ACHN (cell line): Measurements from ENCODE around the gene FRRS1.

Experiments used
- DNase-seq: peaks from one replicate; pipeline ENCODE4 v3.0.0-alpha.2; 2015
- in situ Hi-C: cut with HindIII; loops from 2 replicates; pipeline ENCODE4 v1.10.0; 2017; ENCODE audit warnings: low sequenced_read_pairs, low pct_ligation_motif_present, low pct_unique_long_range_greater_than_20kb

FRRS1 gene

DNA sequence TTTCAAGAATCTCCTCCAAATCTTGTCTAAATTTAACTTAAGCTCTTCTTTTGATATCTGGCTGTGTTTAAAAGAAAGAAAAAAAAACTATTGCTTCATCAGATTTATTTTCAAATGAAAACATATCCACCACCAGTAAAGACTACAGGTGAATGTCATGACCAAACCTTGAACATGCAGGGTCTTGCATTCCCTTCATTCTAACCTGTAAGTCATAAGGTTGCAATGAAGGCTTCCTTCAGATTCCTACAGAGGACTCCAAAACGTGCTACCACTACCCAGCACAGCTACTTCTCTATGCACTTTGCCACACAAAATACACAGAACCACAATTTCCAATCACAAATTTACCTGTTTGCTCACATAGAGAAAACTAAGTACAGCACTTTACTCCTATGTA is 26.3 kb downstream of the FRRS1 start:
- DNase-seq: no peak

DNA sequence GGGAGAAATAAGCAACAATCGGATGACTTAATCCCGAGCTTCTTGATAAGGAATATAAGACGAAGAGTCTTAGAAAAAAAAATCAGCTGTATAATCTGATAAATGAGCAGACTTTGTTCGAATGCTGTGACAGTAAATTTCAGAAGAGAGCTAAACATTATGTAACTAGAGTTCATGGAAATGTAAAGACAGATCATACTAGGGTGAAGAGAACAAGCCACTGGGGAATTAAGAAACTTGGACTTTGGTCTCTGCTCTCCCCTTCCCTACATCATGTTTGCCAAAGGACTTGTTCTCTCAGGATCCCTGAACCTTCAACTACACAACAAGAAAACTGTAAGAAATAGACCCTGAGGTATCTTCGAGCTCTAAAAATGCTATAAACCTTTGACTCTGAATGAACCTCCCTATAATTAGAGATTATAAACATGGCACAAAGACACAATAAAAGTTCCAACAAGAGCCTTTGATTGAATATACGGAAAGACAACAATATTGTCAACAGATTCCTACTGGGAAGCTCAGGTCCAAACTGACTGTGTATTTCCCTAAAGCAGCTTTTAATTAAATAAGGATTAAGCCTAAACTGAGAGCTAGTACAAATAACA is 27.5 kb downstream of the FRRS1 start:
- in situ Hi-C loops: no loop called here

More for the DNA sequence above, 26.3 kb downstream of the FRRS1 start:
- in situ Hi-C loops: no loop called here

DNA sequence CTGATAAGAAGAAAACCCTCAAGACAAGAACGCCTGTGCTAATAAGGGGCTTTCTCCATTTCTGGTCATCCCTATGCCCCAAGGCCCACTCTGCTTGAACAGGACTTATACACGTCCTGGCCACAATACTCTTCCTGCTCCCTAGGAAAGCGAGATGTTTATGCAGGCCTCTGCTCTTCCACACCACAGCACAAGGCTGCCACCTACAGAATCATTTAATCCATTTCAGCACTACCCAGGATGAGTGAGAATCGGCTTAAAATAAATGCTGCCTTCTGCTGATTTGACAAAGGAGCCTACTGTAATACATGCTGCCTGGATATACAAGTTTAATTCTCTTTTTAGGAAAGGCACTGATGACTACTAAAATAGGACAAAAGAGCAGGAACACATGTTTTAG is 29.4 kb downstream of the FRRS1 start:
- DNase-seq: peak; percentile 69
- in situ Hi-C loops: no loop called here

More for the DNA sequence above, 27.5 kb downstream of the FRRS1 start:
- no peak for DNase-seq

DNA sequence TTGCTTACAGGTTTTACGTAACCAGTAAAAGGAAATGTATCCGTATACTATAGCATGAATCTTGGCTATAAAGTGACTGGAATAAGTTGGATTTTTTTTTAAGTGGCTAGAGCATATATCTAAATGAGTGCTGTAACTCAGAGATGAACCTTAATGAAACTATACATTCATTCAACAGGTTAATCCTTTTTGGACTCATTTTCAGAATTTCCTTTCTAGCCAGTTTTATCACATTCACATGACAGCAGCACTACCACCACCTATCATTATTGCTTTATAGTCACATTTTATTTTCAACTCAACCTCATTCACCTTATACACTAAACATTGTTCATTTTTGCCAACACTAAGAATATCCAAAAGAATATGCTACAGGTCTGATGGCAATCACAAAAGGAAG is 30.6 kb downstream of the FRRS1 start:
- in situ Hi-C loops: no loop called here
- no peak for DNase-seq

DNA sequence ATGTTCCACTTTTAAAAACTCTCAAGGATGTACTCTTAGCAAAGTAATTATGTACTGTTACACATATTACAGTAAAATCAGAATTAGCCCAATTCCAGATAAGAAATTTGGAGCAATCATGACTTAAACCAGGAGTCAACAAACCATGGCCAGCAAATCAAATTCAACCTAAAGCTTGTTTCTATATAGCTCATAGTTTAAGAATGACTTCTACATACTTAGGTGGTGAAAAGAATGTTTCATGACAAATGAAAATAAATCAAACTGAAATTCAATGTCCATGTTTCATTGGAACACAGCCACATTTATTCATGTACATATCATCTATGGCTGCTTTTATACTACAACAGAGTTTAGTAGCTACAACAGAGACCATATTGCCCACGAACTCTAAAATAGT is 35.1 kb downstream of the FRRS1 start:
- in situ Hi-C loops: no loop called here
- no peak for DNase-seq

DNA sequence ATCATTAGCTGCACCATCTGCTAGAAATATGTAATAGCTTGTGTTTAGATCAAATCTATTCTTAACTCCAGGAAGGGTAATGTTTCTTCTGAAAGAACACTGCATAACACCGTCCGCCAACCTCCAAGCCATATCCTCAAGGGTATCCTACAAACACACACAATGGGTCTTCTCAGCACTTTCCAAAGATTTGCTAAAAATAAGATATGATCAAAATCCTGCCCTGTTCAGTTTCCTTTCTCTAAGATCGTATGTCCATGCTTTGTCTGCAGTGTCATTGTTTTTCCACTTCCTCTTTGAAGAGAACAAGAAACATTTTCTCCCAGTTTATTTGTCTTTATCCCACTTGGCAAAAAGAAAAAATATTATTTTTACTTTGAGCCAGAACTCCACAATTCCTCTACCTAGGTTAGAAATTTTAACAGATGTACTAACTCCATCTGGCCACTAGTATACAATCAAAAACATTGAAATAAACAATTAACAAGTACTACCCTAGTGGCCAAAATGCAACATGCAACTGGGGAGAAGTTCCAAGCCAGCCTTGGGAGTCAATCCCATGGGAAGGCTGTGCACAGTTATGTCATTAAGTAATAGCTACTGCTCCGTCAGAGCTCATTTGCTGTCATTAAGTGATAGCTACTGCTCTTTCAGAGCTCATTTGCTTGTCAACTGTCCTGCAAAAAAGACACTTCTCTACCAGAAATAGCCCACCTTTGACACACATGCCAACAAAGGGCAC is 37.8 kb downstream of the FRRS1 start:
- DNase-seq: peak; percentile 48
- in situ Hi-C loops: no loop called here

DNA sequence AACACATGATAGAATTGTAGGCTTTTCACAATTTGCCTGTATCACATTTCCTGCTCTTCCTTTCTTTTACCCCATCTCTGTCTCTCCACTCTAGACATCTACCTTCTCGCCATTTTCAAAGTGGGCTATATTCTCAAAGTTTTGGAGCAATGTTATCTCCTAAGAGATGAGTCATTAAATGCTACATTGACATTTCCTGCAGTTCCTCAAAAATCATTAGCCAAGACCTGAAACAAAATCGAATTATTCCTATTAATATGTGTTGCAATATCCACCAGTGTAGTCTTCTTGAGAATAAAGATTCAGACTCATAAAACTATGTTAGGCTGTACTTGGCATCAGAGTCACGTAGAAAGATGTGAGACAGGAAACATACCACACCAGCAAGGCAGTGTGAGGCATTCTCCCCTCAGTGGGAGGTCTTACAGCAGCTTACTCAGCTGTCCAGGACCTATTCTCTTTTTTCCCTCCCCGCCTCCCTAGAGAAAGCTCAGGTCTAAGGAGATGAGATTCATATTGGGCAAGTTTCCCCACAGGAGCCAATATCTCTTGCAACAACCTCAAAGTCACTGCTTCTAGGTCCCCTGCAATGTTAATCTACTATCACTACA is 38.8 kb downstream of the FRRS1 start:
- peak; percentile 61 for DNase-seq
- in situ Hi-C loops: no loop called here

DNA sequence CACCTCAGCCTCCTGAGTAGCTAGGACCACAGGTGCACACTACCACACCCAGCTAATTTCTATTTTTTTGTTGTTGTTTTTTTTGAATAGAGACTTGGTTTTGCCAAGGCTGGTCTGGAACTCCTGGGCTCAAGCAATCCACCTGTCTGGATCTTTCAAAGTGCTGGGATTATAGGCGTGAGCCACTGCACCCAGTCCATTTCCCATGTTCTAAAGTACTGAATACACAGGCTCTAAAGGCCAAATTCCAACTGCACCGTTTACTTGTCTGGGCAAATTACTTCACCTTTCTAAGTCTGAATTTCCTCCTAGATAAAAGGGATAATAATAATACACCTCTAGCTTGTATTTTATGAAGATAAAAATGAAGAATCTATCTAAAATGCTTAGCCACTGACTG is 39.6 kb downstream of the FRRS1 start:
- in situ Hi-C loops: no loop called here
- no peak for DNase-seq

DNA sequence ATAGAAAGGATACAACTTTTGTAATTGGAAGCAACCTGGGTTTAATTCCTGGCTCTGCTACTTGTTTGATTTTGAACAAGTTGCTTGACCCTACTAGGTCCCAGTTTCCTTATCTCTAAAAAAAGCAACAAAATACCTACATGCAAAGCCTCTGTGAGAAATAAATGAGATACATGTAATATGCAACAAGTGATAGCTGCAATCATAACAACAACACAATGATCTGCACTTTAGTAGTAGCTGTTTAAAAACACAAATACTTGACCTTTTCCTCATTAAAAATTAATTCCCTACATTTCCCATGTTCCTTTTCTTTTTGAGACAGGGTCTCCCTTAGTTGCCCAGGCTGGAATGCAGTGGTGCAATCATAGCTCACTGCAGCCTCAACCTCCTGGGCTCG is 40.0 kb downstream of the FRRS1 start:
- in situ Hi-C loops: no loop called here
- no peak for DNase-seq

DNA sequence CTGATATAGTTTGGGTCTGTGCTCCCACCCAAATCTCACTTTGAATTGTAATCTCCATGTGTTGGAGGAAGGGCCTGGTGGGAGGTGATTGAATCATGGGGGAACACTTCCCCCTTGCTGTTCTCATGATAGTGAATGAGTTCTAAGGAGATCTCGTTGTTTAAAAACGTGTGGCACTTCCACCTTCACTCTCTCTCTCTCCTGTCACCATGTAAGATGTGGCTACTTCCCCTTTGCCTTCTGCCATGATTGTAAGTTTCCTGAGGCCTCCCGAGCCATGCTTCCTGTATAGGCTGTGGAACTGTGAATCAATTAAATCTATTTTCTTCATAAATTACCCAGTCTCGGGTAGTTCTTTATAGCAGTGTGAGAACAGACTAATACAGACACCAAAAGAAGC is 40.4 kb downstream of the FRRS1 start:
- in situ Hi-C loops: no loop called here

DNA sequence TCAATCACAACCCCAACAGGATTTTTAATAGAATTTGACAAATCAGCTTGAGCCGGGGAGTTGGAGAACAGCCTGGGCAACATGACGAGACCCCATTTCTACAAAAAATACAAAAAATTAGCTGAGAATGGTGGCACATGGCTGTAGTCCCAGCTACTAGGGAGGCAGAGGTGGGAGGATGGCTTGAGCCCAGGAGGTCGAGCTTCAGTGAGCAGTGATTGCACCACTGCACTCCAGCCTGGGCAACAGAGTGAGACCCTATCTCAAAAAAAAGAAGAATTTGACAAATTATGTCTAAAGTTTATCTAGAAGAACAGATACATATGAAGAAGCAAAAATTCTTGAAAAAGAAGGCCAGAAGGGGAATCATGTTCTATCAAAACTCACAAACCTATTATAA is 43.2 kb downstream of the FRRS1 start:
- DNase-seq: no peak
- in situ Hi-C loops: no loop called here

More for the DNA sequence above, 40.4 kb downstream of the FRRS1 start:
- DNase-seq: no peak

DNA sequence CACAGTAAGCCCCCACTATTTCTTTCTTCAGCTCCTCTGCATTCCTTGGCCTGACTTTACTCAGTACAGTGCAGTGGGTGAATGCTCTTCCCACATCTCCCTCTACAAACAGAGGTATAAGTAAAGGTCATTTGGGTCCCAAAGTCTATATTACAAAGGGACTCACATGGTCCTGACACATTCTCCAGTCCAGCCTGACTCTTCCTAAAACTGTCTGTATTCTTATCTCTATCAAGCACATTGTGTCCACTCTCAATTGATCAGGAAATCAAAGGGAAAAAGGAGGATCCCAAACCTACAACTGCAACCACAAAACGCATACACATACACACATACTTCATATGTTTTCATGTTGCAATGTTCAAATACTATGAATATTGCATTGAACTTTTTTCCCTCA is 49.4 kb downstream of the FRRS1 start:
- in situ Hi-C loops: no loop called here
- DNase-seq: no peak

DNA sequence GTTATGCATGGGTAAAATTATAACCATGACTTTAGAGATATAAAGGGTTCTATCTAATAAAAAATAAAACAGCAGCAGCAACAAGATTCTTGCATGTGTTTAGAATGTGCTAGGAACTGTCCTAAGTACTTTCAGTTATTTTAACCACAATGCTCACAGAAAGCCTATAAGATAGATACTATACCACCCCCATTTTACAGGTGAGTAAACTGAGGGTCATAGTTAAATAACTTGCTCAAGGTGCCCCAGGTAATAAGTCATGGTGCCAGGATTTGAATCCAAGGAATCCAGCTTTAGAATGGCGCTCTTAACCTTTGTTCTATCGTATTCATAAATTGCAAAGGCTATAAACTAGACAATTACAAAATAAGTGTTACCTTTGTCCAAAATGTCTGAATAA is 53.4 kb downstream of the FRRS1 start:
- in situ Hi-C loops: no loop called here

DNA sequence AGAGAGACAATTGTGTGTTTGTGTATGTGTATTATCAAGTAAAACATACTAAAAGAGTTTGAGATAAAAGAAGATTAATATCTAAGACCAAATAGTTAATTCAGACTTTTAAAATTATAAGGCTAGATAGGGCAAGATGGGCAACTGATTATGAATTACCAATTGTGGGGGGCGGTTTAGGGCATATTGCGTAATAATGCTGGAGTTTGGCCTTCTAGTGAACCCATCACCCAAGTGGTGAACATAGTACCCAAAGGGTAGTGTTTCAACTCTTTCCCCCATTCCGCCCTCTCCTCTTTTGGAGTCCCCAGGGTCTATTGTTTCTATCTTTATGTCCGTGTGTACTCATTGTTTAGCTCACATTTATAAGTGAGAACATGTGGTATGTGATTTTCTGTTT is 55.4 kb downstream of the FRRS1 start:
- no peak for DNase-seq
- in situ Hi-C loops: no loop called here

More for the DNA sequence above, 53.4 kb downstream of the FRRS1 start:
- no peak for DNase-seq

DNA sequence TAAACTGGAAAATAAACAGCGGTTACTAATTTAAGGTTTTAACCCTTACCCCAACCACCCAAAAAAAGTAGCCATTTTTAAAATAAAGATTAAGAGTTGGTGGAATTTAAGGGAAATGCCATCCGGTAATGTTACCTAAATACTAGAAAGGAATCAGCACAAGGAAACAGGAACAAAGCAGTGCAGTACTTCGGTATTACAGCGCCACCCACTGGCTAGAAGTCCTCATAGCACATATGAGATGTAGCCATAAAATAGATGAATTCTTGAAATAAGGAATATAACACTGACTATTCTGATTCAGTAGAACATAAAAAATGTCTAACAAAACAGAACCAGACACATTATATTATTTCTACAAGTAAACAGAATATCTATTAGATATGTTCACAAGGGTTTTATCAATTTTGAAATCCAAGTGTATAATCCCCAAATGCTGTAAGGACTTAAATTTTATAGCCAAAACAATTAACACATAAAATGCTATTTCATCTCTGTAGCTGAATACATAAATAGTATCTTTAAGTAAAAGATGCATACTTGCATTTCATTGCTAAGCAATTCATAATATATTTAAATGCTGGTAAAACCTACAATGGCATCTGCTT is 58.8 kb downstream of the FRRS1 start:
- in situ Hi-C loops: no loop called here
- peak; percentile 62 for DNase-seq

DNA sequence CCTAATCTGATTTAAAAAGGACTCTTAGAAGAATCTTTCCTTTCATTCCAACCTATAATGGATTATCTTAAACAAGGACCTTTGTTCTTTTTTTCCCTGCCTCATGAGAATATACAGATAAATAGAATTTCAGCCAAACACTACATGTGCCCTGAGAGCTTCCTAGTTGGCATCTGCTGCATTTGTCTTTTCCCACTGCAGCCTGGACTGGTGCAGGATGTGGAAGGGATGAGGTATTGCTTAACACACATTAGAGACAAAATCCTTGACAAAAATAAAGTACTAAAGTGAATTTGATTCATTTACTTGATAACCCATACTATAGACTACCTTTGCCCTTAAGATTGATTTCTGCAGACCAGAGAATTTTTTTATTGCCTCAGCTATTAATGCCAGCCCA is 61.0 kb downstream of the FRRS1 start:
- DNase-seq: no peak
- in situ Hi-C loops: no loop called here

DNA sequence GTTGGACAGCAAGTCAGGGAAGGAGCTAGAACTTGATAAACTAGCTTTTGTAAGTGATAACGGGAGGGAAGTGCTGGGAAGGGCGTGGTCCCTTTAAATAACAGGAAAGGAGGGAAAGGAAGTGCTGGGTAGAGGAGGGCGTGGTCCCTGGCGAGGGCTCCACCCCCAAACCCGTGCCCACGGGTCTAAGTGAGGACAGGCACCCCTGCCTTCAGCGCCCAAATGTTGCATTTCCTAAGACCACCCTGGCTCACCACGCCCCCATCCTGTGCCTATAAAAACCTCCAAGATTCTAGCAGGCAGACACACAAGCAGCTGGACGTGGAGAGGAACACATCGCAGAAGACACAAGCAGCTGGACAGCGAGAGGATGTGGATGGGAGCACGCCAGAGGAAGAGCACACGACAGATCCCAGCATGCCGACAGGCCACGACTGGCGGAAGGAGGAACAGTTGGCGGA is 62.0 kb downstream of the FRRS1 start:
- in situ Hi-C loops: no loop called here
- DNase-seq: no peak

DNA sequence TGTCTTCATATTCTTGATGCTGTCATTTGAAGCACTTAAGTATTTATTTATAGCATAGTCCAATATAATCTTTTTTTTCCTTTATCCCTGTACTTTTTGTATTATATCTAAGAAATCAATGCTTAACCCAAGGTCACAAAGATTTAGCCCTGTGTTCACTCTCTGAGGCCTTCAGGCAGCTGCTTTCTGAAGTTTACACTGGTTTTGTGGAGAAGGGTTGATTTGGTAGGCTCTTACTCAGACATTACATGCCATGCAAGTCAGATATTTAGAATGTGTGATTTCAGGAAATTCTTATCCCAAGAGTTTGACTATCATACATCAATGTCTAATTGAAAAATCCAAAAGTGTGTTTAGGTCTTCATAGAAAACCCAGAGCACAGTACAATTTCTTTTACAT is 64.2 kb downstream of the FRRS1 start:
- no peak for DNase-seq
- in situ Hi-C loops: no loop called here

DNA sequence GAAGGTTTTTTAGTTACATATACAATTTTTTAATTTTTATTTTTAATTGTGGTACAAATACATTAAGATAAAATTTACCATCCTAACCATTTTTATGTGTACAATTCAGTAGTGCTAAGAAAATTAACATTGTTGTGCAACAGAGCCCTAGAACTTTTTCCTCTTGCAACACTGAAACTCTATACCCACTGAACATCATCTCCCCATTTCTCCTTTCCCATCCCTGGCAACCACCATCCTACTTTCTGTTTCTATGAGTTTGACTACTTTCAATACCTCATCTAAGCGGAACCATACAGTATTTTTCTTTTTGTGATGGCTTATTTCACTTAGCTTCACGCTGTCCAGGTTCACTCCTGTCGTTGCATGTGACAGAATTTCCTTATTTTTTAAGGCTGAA is 66.4 kb downstream of the FRRS1 start:
- no peak for DNase-seq
- in situ Hi-C loops: no loop called here
